Natural killer cell (primary cell): ENCODE measurements around the gene ALPL. TPM values are rescaled to one million over a fixed set of nuclear protein-coding genes. Genes with fewer than 3 reads are reported as not detected.

Experiments
- ATAC-seq, 3 donors: fragments of 150-1000 bp in 2 of 3; fragments of 200-7000 bp in 1 of 3; cut with Tn5 transposase; 1 replicate in 1 of 3; 2 replicates in 2 of 3; pipeline ENCODE4 v1.10.0; 2021; ENCODE audit warnings: mild to moderate bottlenecking in 2 of 3, moderate library complexity in 2 of 3
- DNase-seq, 2 donors: peaks; one replicate each; pipeline versions ENCODE4 v3.0.0 to v3.0.0-alpha.2; 2013 to 2021; ENCODE audit warnings: mixed read lengths in 1 of 2
- H3K27ac ChIP-seq: one replicate; pipeline ENCODE4 v1.5.1; 2013; ENCODE audit warnings: mild to moderate bottlenecking, low read length
- H3K27me3 ChIP-seq: one replicate; pipeline ENCODE4 v1.6.1; 2013; ENCODE audit warnings: low read length; ENCODE audit not compliant: control insufficient read depth, insufficient read depth
- H3K36me3 ChIP-seq: one replicate; pipeline ENCODE4 v1.6.1; 2013; ENCODE audit warnings: low read length; ENCODE audit not compliant: control insufficient read depth, insufficient read depth
- H3K4me1 ChIP-seq: one replicate; pipeline ENCODE4 v1.6.1; 2013; ENCODE audit warnings: low read length; ENCODE audit not compliant: control insufficient read depth, insufficient read depth
- H3K4me3 ChIP-seq: one replicate; pipeline ENCODE4 v1.5.1; 2013; ENCODE audit warnings: low read length
- H3K9me3 ChIP-seq: one replicate; pipeline ENCODE4 v1.6.1; 2013; ENCODE audit warnings: low read length; ENCODE audit not compliant: control insufficient read depth, insufficient read depth
- H3K27ac Mint-ChIP-seq, 2 donors: one replicate each; pipeline ENCODE4 v1.8.0; 2022; ENCODE audit warnings: mild to moderate bottlenecking in 2 of 2, mixed read lengths in 2 of 2, moderate library complexity in 1 of 2
- H3K27me3 Mint-ChIP-seq, 2 donors: one replicate each; pipeline ENCODE4 v1.8.0; 2022; ENCODE audit warnings: low read depth in 2 of 2, mixed read lengths in 2 of 2
- H3K36me3 Mint-ChIP-seq: one replicate; pipeline ENCODE4 v1.8.0; 2022; ENCODE audit warnings: mixed read lengths
- H3K4me1 Mint-ChIP-seq, 2 donors: one replicate each; pipeline ENCODE4 v1.8.0; 2022; ENCODE audit warnings: mixed read lengths in 2 of 2
- H3K4me3 Mint-ChIP-seq: one replicate; pipeline ENCODE4 v1.8.0; 2022; ENCODE audit warnings: mild to moderate bottlenecking, moderate library complexity, mixed read lengths
- H3K9me3 Mint-ChIP-seq, 2 donors: one replicate each; pipeline ENCODE4 v1.8.0; 2022; ENCODE audit warnings: mixed read lengths in 2 of 2
- WGBS: methylation state at CpG from one replicate; pipeline ENCODE4 v1.1.7; 2013; ENCODE audit warnings: missing lambda C conversion rate; ENCODE audit not compliant: insufficient coverage; 5-methylcytosine and 5-hydroxymethylcytosine counted together
- intact Hi-C: fragments of 100-400 bp; cut with micrococcal nuclease; formaldehyde crosslinking; loops from one replicate; pipeline ENCODE4 v1.14.2; 2022
- total RNA-seq, 4 donors: library from RNA; stranded (reverse); fragments of 120-200 nt in 1 of 4; gene quantifications; one replicate each; pipeline versions ENCODE4 v1.2.3 to v1.2.4, GENCODE V29; 2013 to 2022
- TF ChIP-seq, protein P1 (sequence below): fragments of 200-600 bp; IDR thresholded peaks from one replicate; pipeline ENCODE4 v1.8.0; 2022; ENCODE audit warnings: antibody characterized with exemption

ALPL gene
- total RNA-seq, 3 donors from 2014 or later (not counting 1 experiment from before 2014, with no cell fraction given), result 2.4 TPM; not detected in 2

DNA sequence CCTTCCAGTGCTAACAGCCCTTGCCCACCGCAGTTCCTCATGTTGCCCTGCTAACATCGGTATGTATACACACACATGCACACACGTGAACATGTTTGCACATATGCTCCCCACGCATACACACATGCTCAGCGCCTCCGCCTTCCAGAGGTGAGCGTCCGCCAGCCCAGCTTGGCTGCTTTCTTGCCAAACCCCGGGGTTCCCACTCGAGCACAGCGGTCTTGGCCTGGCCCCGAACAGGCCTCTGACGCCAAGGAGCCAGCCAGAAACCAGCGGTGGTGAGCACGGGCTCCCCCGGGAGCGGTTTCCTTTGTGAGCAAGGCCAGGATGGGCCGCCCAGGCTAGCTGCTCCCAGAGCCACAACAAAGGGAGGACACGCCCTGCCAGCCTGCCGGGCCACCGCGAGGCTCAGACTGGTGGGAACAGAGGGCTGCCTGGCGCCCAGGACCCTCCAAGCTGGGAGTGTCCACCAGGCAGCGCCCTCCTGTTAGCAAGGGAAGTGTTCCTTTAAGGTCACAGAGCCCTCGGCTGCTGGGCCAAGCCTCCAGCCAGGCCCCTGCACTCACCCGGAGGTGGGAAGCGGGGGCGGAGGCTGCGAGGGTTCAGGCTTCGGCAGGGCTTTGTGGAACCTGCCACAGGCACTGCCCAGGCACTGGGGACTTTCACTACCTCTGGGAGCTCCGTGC lies 65.4 kb downstream of the ALPL start:
- Mint-ChIP-seq H3K27ac (no peak overlapping the region), H3K4me3 (no peak overlapping the region), H3K27me3 (peaks cover 0 to 10% of the 10 kb centered on the region in 2 donors), H3K9me3 (no peaks in the 10 kb centered on the region), H3K36me3 (no peaks in the 10 kb centered on the region), H3K4me1 (no peaks in the 10 kb centered on the region)
- TF ChIP-seq, protein P1, sequence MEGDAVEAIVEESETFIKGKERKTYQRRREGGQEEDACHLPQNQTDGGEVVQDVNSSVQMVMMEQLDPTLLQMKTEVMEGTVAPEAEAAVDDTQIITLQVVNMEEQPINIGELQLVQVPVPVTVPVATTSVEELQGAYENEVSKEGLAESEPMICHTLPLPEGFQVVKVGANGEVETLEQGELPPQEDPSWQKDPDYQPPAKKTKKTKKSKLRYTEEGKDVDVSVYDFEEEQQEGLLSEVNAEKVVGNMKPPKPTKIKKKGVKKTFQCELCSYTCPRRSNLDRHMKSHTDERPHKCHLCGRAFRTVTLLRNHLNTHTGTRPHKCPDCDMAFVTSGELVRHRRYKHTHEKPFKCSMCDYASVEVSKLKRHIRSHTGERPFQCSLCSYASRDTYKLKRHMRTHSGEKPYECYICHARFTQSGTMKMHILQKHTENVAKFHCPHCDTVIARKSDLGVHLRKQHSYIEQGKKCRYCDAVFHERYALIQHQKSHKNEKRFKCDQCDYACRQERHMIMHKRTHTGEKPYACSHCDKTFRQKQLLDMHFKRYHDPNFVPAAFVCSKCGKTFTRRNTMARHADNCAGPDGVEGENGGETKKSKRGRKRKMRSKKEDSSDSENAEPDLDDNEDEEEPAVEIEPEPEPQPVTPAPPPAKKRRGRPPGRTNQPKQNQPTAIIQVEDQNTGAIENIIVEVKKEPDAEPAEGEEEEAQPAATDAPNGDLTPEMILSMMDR, result no peak
- WGBS, result 38% methylated on average over 31 of the region's 31 CpGs
- Histone ChIP-seq H3K4me1 (no peaks in the 10 kb centered on the region), H3K27me3 (no peaks in the 10 kb centered on the region), H3K36me3 (no peaks in the 10 kb centered on the region), H3K9me3 (no peaks in the 10 kb centered on the region), H3K4me3 (no peak overlapping the region), H3K27ac (no peak overlapping the region)
- intact Hi-C loops, result no loop called here
- DNase-seq, result no peak
- ATAC-seq, result no peak

DNA sequence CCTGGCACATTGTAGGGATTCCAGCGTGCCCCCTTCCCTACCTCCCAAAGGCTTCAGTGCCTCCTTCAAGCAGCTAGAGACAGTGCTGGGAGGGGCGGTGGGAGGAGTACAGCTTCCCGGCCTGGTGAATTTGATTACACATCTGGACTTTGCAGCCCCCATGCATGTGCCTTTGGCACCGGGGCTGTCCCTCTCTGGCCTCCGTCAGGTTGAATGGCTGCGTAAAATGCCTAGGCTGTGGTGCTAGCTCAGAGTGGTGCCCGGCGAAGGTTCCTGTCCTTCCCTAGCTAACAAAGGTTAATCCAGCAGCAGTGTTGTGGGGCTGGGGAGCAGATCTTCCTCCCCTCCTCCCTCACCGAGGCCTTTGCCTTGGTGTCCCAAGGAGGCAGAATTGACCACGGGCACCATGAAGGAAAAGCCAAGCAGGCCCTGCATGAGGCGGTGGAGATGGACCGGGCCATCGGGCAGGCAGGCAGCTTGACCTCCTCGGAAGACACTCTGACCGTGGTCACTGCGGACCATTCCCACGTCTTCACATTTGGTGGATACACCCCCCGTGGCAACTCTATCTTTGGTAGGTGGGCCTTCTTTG lies 66.2 kb downstream of the ALPL start:
- ATAC-seq (no peak), DNase-seq (no peak)
- Histone ChIP-seq H3K4me1 (no peaks in the 10 kb centered on the region), H3K27me3 (no peaks in the 10 kb centered on the region), H3K36me3 (no peaks in the 10 kb centered on the region), H3K4me3 (no peak overlapping the region), H3K27ac (no peak overlapping the region), H3K9me3 (no peaks in the 10 kb centered on the region)
- 92% methylated on average over 18 of the region's 18 CpGs for WGBS
- no peaks in the 10 kb centered on the region for H3K36me3 Mint-ChIP-seq
- no peaks in the 10 kb centered on the region for H3K9me3 Mint-ChIP-seq
- no peak overlapping the region for H3K4me3 Mint-ChIP-seq
- TF ChIP-seq, protein P1, result no peak
- H3K27me3 Mint-ChIP-seq, result peaks cover 0 to 10% of the 10 kb centered on the region in 2 donors
- no peaks in the 10 kb centered on the region for H3K4me1 Mint-ChIP-seq
- intact Hi-C loops, result no loop called here
- no peak overlapping the region for H3K27ac Mint-ChIP-seq

DNA sequence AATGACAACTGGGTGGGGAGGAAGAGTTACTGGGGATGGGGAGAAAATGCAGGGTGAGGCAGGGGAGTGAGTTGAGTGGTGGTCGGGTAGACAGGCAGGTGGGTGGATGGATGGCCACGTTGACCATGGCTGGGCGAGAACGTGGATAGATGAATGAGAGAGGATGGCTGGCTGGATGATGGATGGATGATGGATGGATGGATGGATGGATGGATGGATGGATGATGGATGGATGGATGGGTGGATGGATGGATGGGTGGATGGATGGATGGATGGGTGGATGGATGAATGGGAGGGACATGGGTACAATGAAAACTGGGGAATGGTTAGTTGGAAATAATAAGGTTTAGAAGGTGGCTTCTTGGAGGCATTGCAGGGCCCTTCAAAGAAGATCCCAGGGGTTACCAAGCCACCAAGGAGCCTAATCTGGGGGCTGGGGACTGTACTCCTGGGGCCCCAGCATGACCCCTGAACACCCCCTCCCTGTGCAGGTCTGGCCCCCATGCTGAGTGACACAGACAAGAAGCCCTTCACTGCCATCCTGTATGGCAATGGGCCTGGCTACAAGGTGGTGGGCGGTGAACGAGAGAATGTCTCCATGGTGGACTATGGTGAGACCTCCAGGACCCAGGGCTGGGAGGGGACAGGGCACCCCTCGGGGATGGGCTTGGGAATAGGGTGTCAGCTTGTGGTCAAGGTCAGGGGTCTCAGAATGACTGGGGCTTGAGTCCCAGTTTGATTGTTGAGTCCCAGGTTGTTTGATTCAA lies 67.0 kb downstream of the ALPL start:
- 86% methylated on average over 7 of the region's 7 CpGs for WGBS
- Mint-ChIP-seq H3K27me3 (peaks cover 0 to 10% of the 10 kb centered on the region in 2 donors), H3K4me1 (no peaks in the 10 kb centered on the region), H3K27ac (no peak overlapping the region), H3K36me3 (no peaks in the 10 kb centered on the region), H3K9me3 (no peaks in the 10 kb centered on the region), H3K4me3 (no peak overlapping the region)
- Histone ChIP-seq H3K4me3 (no peak overlapping the region), H3K27me3 (no peaks in the 10 kb centered on the region), H3K9me3 (no peaks in the 10 kb centered on the region), H3K27ac (no peak overlapping the region), H3K4me1 (no peaks in the 10 kb centered on the region), H3K36me3 (no peaks in the 10 kb centered on the region)
- DNase-seq (no peak), ATAC-seq (no peak)
- intact Hi-C loops, result no loop called here
- TF ChIP-seq, protein P1, result no peak
